LoVo (cell line): ENCODE results near the gene DDR1.
A peak's percentile ranks its signal among the peaks of the same experiment; 100 is the strongest.
"Not testable (repeated sequence)": the region's sequence is repeated elsewhere in the genome, so short reads cannot be mapped to it uniquely, and the experiment has no call there.

ENCODE experiments used
- DNase-seq: peaks from one replicate; pipeline ENCODE4 v3.0.0-alpha.2; 2016; ENCODE audit warnings: low spot score

Gene DDR1

DNA sequence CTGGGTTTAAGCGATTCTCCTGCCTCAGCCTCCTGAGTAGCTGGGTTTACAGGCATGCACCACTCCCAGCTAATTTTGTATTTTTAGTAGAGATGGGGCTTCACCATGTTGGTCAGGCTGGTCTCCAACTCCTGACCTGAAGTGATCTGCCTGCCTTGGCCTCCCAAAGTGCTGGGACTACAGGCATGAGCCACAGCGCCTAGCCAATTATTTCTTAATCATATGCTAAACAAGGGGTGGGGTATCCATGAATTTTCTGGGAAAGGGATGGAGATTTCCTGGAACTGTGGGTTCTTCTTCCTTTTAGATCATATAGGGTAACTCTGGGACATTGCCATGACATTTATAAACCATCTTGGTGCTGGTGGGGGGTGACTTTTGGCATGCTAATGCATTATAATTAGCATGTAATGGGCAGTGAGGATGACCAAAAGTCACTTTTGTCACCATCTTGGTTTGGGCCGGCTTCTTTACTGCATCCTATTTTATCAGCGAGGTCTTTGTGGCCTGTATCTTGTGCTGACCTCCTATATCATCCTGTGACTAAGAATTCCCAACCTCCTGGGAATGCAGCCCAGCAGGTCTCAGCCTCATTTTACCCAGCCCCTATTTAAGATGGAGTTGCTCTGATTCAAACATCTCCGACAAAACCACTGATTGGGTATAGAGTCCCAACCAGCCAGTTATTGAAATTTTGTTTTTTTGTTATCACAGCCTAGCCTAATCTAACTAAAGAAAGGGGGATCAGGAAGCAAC lies 29.9 kb upstream of the DDR1 start:
- no peak for DNase-seq

GRCh38 chr6:30855429-30856075 lies 28.8 kb upstream of the DDR1 start:
- no peak for DNase-seq

DNA sequence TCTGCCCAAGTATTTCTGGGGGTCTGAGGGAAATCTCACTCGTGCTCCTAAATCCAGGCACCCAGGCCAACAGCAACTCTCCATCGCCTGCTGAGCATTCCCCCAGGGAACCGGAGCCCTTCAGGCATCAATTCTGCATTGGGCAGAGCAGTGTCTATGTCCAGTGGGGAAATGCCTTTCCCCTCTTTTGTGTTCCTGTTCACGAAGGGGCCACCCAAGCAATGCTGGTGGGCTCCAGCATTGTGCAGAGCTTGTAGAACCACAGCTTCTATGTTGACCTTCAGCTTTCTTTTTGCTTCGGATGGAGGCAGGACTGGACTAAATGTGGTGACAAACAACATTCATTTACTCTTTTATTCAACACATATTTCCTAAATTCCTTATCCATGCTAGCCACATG lies 27.2 kb upstream of the DDR1 start:
- no peak for DNase-seq

DNA sequence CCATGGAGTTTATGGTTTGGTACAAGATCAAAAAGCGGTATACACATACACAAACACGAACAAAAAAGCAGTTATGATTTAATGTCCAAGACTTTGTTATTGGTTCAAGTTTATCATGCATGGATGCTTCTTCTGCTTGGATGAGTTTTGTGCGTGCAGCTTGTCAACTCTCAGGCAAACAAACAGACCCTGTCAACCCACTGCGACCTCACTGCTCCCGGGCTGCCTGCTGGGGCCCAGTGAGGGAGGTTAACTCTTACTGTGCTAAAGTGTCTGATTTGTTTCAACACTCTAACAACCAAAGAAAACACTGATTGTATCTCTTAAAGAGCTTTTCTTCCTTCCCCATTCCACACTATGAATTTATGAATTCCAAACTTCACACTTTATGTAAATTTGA lies 26.8 kb upstream of the DDR1 start:
- DNase-seq = no peak

GRCh38 chr6:30859726-30860125 lies 24.6 kb upstream of the DDR1 start:
- not testable (repeated sequence) for DNase-seq

GRCh38 chr6:30861257-30862048 lies 22.9 kb upstream of the DDR1 start:
- DNase-seq = no peak

GRCh38 chr6:30862156-30862875 lies 22.0 kb upstream of the DDR1 start:
- DNase-seq = no peak

GRCh38 chr6:30864325-30864724 lies 20.0 kb upstream of the DDR1 start:
- DNase-seq = no peak

- not testable (repeated sequence) for DNase-seq
Measured at GRCh38 chr6:30869241-30869749, 15.0 kb upstream of the DDR1 start.

GRCh38 chr6:30870546-30870945 lies 13.8 kb upstream of the DDR1 start:
- DNase-seq = no peak

DNA sequence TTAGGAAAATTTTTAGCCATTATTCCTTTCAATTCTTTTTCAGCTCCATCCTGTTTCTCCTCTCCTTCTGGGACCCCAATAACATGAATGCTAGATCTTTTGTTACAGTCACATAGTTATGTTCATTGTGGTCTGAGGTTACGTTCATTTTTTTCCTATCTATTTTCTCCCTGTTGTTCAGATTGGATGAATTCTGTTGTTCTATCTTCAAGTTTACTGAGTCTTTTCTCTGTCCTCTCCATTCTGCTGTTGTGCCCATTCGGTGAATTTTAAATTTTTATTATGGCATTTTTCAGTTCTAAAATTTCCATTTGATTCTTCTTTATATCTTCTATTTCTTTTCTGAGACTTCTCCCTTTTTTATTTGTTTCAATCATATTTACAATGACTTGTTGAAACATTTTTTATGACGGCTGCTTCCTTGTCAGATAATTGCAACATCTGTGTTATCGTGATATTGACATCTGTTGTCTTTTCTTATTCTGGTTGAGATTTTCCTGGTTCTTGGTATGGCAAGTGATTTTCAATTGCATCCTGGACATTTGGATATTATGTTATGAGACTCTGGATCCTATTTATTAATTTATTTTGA lies 12.6 kb upstream of the DDR1 start:
- no peak for DNase-seq

- DNase-seq = no peak
Measured at GRCh38 chr6:30873137-30873640, 11.1 kb upstream of the DDR1 start.

DNA sequence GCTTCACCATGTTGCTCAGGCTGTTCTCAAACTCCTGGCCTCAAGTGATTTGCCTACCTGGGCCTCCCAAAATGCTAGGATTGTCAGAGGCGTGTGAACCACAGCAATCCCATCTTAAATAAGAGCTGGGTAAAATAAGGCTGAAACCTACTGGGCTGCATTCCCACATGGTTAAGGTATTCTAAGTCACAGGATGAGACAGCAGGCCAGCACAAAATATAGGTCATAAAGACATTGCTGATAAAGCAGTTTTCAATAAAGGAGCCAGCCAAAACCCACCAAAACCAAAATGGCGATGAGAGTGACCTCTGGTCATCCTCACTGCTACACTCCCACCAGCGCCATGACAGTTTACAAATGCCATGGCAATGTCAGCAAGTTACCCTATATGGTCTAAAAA lies 10.5 kb upstream of the DDR1 start:
- DNase-seq = not testable (repeated sequence)

DNA sequence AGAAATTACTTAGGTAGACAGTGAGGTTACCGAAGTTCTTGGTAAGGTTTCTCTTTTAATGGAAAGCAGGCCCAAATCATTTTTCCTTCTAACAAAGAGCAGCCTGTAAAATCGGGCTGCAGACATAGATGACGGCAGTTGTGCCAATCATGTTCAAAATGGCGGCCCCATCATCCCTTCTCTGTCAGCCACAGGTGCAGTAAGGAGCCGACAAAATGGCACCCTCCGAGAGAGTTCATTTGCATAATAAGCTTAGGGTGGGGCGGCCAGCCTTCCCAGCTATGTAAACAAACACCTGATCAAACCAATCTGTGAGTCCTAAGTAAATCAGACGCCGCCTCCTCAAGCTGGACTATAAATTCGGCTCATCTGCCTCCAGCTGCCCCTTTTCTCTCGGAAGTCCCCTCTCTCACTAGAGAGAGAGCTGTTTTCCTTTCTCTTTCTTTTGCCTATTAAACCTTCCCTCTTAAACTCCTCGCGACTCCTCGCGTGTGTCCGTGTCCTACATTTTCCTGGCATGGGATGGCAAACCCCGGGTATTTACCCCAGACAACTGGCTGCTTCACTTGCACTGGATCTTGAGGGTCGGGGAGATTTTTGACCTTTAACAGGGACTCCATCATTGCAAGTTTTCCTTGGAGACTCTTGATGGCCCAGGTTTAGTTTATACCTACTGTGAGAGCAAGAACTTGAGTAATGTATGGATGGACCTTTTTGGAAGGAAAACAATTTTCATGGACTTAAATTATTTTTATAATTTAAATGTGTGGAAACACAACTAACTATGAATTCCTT lies 8.9 kb upstream of the DDR1 start:
- DNase-seq = no peak

DNA sequence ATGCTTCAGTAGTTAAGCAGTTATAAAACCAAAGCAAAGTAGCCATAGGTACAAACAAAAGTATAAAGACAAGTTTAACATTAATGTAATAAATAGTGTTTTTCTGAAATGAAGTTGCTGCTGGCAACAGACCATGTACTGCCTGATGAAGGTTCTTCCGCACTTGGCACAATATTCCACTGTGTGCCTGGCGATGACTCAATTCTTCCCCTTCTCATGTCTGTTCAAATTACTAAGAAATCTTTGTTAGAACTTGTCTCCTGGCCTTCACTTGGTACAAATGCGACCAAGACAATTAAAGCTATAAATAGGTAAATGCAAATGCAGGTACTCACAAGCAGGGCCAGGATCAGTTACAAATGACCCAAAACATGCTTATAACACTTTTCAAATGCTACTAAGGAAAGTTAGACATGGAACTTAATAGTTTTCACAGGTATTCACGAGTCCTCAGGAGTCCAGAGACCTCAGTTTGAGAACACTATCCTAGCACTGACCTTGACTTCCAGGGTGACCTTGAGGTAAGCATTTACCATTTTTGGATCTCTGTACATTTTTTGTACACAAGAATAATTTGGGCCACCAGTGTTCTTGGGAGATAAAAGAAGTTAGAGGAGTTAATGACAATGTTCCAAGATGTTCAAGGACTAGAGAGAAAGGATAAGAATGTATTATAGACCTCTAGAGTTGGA lies 8.1 kb upstream of the DDR1 start:
- no peak for DNase-seq

DNA sequence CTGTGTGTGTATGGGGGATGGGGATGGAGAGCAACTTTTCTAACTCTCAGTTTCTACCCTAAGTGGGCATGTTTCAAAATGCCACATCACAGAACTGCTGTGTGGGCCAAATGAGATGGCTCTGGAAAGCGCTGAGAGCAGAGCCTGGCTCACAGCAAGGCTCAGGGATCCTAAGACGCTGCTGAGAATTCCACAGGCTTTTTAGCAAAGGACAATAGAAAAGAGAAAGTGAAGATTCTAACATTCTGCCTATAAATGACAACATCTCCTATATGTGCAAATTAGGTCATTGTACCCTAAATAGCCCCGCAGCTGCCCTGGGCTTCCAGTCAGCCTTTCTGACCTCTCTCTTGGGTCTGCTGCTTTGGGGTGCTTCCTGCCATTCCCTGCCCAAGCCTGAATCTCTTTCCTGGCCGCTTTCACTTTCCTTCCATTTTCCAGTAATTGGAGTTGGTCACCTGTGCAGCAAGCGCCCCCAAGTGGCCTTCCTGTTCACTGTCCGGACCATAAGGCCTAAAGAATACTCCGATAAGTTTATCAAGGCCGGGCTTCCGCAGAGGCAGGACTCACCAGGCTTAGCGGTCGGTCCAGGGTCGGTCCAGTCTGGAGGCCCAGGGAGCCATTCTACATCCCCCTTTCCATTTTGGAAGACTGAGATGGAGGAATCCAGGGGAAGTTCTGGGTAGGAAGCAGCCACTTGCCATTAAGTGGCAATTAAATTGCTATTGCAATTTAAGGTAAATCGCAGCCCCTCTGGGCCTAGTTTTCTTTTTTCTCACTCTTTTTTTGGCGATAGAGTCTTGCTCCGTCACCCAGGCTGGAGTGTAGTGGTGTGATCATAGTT lies 6.7 kb upstream of the DDR1 start:
- peak; percentile 87 for DNase-seq

DNA sequence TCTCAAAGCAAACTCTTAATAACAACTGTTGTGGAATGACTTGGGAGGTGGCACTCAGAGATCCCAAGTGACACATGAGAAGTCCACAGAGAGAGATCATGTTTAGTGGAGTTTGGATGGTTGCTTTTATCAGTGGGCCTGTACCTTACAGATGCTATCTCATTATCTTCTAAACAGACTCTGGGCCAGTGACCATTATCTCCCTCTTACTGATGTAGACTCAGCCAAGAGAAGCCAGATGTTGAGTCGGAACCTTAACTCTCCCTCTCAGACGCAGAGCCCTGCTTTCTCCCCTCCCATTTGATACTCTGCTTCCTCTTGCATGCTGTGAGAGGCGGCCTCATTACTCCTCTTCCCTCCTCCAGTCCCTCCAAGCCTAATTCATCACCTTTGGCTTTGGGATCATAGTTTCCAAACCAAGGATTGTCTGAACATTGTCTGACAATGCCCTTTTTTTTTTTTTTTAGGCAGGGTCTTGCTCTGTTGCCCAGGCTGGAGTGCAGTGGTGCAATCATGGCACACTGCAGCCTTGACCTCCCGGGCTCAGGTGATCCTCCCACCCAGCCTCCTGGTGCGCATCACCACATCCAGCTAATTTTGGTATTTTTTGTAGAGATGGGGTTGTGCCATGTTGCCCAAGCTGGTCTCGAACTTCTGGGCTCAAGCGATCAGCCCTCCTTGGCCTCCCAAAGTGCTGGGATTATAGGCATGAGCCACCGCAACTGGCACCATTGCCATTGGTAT lies 4.5 kb upstream of the DDR1 start:
- no peak for DNase-seq

- no peak for DNase-seq
Measured at GRCh38 chr6:30880698-30881252, 3.5 kb upstream of the DDR1 start.
